ENCODE results near the gene ARHGDIA. TPM values are rescaled to one million over a fixed set of nuclear protein-coding genes. Genes with fewer than 3 reads are reported as not detected.

Gene ARHGDIA
- total and polyA plus RNA-seq, 4 donors = 163 to 422 (median 307) TPM

- ATAC-seq (ENCODE audit: low FRiP score) = no peak
- DNase-seq = peak in 1 of 2 donors; percentile 78
- no peaks in the 10 kb centered on the region for H3K27me3 ChIP-seq (ENCODE audit: control insufficient read depth in 1 of 2, insufficient read depth in 2 of 2, low read length in 1 of 2)
- no peak overlapping the region for H3K27ac ChIP-seq (ENCODE audit: low read depth in 1 of 2, low read length in 2 of 2)
- no peaks in the 10 kb centered on the region for H3K4me1 ChIP-seq (ENCODE audit: control insufficient read depth in 1 of 2, insufficient read depth in 2 of 2, low read length in 2 of 2)
- H3K36me3 ChIP-seq (ENCODE audit: control insufficient read depth in 1 of 2, insufficient read depth in 2 of 2, low read length in 1 of 2) = peaks cover 0 to 2% of the 10 kb centered on the region in 2 donors
- no peak overlapping the region for H3K4me3 ChIP-seq (ENCODE audit: low read length in 2 of 2)
- 52 to 56% methylated on average over 47 of the region's 47 CpGs for WGBS, 2 donors
- no peaks in the 10 kb centered on the region for H3K9me3 ChIP-seq (ENCODE audit: control insufficient read depth, low read length)
- intact Hi-C loops (cut with DNase I) = no loop called here
These were observed 31.7 kb upstream of the ARHGDIA start for GRCh38 chr17:81902653-81903414.

GRCh38 chr17:81902023-81902652 lies 31.0 kb upstream of the ARHGDIA start, which contains the start of gene NPB:
TSS of gene NPB (plus strand) at chr17:81902238. CDS start at chr17:81902278, 40 bp downstream.
- 1 to 2% methylated on average over 37 to 79 of the region's 79 CpGs for WGBS, 2 donors
- H3K27me3 ChIP-seq (ENCODE audit: control insufficient read depth in 1 of 2, insufficient read depth in 2 of 2, low read length in 1 of 2) = no peaks in the 10 kb centered on the region
- ATAC-seq (ENCODE audit: low FRiP score) (peak; percentile 30), DNase-seq (peak in 1 of 2 donors; percentile 79)
- peaks cover 0 to 2% of the 10 kb centered on the region in 2 donors for H3K36me3 ChIP-seq (ENCODE audit: control insufficient read depth in 1 of 2, insufficient read depth in 2 of 2, low read length in 1 of 2)
- no peaks in the 10 kb centered on the region for H3K4me1 ChIP-seq (ENCODE audit: control insufficient read depth in 1 of 2, insufficient read depth in 2 of 2, low read length in 2 of 2)
- peak within 1 kb of the TSS in 1 of 2 donors; percentile 3 for H3K4me3 ChIP-seq (ENCODE audit: low read length in 2 of 2)
- H3K9me3 ChIP-seq (ENCODE audit: control insufficient read depth, low read length) = no peaks in the 10 kb centered on the region
- intact Hi-C loops (cut with DNase I) = no loop called here
- no peak within 1 kb of the TSS for H3K27ac ChIP-seq (ENCODE audit: low read depth in 1 of 2, low read length in 2 of 2)

DNA sequence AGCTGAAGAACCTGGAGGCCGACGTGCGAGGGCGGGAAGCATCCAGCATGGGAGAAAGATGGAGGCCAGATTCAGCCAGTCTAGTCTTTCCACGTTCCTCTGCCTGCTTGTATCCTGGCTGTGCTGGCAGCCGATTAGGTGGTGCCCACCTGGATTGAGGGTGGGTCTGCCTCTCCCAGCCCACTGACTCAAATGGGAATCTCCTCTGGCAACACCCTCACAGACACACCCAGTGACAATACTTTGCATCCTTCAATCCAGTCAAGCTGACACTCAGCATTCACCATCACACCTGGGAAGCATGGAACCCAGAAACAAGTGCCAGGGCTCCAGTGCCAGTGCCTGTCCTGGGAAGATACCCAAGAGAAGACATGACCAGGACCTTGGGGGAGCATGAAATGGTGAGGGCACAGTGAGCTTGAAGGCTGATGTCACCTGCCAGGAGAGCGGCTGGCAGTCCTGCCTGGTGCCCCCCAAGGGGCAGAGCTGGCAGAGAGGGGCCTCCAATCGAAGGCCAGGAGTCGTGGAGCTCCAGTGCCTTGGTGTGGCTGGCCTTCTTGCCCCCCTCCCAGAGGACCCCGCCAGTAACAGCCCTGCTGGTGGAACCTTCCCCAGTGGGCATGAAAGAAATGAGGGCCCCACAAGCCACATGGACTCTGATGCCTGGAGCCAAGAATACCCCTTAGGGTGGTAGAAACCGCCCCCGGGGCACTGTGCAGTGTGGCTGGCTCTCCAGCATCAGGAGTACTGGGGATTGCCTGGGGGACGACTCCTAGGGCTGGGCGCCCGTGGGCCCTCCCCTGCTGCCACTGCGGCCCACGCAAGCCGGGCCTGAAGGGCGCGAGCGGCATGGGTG lies 30.3 kb upstream of the ARHGDIA start:
- Histone ChIP-seq H3K9me3 (ENCODE audit: control insufficient read depth, low read length) (no peaks in the 10 kb centered on the region), H3K36me3 (ENCODE audit: control insufficient read depth in 1 of 2, insufficient read depth in 2 of 2, low read length in 1 of 2) (peaks cover 0 to 4% of the 10 kb centered on the region in 2 donors), H3K4me3 (ENCODE audit: low read length in 2 of 2) (no peak overlapping the region), H3K27me3 (ENCODE audit: control insufficient read depth in 1 of 2, insufficient read depth in 2 of 2, low read length in 1 of 2) (no peaks in the 10 kb centered on the region), H3K27ac (ENCODE audit: low read depth in 1 of 2, low read length in 2 of 2) (no peak overlapping the region), H3K4me1 (ENCODE audit: control insufficient read depth in 1 of 2, insufficient read depth in 2 of 2, low read length in 2 of 2) (no peaks in the 10 kb centered on the region)
- ATAC-seq (ENCODE audit: low FRiP score) (no peak), DNase-seq (no peak)
- intact Hi-C loops (cut with DNase I) = no loop called here
- WGBS, 2 donors = 47 to 50% methylated on average over 21 of the region's 21 CpGs

- Histone ChIP-seq H3K27me3 (ENCODE audit: control insufficient read depth in 1 of 2, insufficient read depth in 2 of 2, low read length in 1 of 2) (no peaks in the 10 kb centered on the region), H3K4me3 (ENCODE audit: low read length in 2 of 2) (no peak overlapping the region), H3K36me3 (ENCODE audit: control insufficient read depth in 1 of 2, insufficient read depth in 2 of 2, low read length in 1 of 2) (peaks cover 0 to 4% of the 10 kb centered on the region in 2 donors), H3K9me3 (ENCODE audit: control insufficient read depth, low read length) (no peaks in the 10 kb centered on the region), H3K27ac (ENCODE audit: low read depth in 1 of 2, low read length in 2 of 2) (no peak overlapping the region), H3K4me1 (ENCODE audit: control insufficient read depth in 1 of 2, insufficient read depth in 2 of 2, low read length in 2 of 2) (no peaks in the 10 kb centered on the region)
- ATAC-seq (ENCODE audit: low FRiP score) (no peak), DNase-seq (no peak)
- WGBS, 2 donors = 78 to 80% methylated on average over 18 of the region's 18 CpGs
- intact Hi-C loops (cut with DNase I) = no loop called here
These were observed 29.2 kb upstream of the ARHGDIA start for GRCh38 chr17:81900181-81900820.

DNA sequence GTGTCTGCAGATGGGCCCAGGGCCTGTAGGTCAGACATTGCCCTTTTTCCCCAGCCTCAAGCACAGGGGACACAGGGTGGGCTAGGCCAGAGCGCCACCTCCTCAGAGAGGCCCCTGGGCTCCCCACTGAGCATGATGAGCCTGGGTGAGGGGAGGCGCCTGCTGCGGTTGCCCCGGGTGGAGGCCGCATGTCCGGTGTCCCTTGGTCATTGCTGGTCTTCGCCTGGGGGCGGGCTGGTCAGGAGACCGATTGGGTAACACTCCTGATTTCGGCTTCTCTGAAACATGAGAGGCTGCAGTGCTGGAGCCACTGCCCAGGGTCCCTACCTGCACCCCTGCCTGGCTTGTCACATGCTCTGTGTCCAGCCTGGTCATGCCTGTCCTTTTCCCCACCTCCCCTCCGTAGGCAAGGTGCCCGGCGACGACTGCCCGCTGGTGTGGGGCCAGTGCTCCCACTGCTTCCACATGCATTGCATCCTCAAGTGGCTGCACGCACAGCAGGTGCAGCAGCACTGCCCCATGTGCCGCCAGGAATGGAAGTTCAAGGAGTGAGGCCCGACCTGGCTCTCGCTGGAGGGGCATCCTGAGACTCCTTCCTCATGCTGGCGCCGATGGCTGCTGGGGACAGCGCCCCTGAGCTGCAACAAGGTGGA lies 28.5 kb upstream of the ARHGDIA start:
- Histone ChIP-seq H3K4me3 (ENCODE audit: low read length in 2 of 2) (no peak overlapping the region), H3K36me3 (ENCODE audit: control insufficient read depth in 1 of 2, insufficient read depth in 2 of 2, low read length in 1 of 2) (peaks cover 0 to 4% of the 10 kb centered on the region in 2 donors), H3K9me3 (ENCODE audit: control insufficient read depth, low read length) (no peaks in the 10 kb centered on the region), H3K4me1 (ENCODE audit: control insufficient read depth in 1 of 2, insufficient read depth in 2 of 2, low read length in 2 of 2) (no peaks in the 10 kb centered on the region), H3K27ac (ENCODE audit: low read depth in 1 of 2, low read length in 2 of 2) (no peak overlapping the region), H3K27me3 (ENCODE audit: control insufficient read depth in 1 of 2, insufficient read depth in 2 of 2, low read length in 1 of 2) (no peaks in the 10 kb centered on the region)
- WGBS, 2 donors = 91 to 92% methylated on average over 22 of the region's 22 CpGs
- intact Hi-C loops (cut with DNase I) = no loop called here
- ATAC-seq (ENCODE audit: low FRiP score) = no peak
- DNase-seq = no peak

- intact Hi-C loops (cut with DNase I) = no loop called here
- H3K36me3 ChIP-seq (ENCODE audit: control insufficient read depth in 1 of 2, insufficient read depth in 2 of 2, low read length in 1 of 2) = peaks cover 0 to 4% of the 10 kb centered on the region in 2 donors
These were observed 27.7 kb upstream of the ARHGDIA start for GRCh38 chr17:81898885-81899284.

GRCh38 chr17:81898029-81898866 lies 27.1 kb upstream of the ARHGDIA start:
- Histone ChIP-seq H3K36me3 (ENCODE audit: control insufficient read depth in 1 of 2, insufficient read depth in 2 of 2, low read length in 1 of 2) (peaks cover 0 to 4% of the 10 kb centered on the region in 2 donors), H3K27ac (ENCODE audit: low read depth in 1 of 2, low read length in 2 of 2) (no peak overlapping the region), H3K4me3 (ENCODE audit: low read length in 2 of 2) (no peak overlapping the region), H3K4me1 (ENCODE audit: control insufficient read depth in 1 of 2, insufficient read depth in 2 of 2, low read length in 2 of 2) (no peaks in the 10 kb centered on the region), H3K9me3 (ENCODE audit: control insufficient read depth, low read length) (no peaks in the 10 kb centered on the region), H3K27me3 (ENCODE audit: control insufficient read depth in 1 of 2, insufficient read depth in 2 of 2, low read length in 1 of 2) (no peaks in the 10 kb centered on the region)
- intact Hi-C loops (cut with DNase I) = no loop called here
- 85 to 86% methylated on average over 19 of the region's 19 CpGs for WGBS, 2 donors
- no peak for ATAC-seq (ENCODE audit: low FRiP score)
- no peak for DNase-seq

More at GRCh38 chr17:81898885-81899284, 27.7 kb upstream of the ARHGDIA start:
- Histone ChIP-seq H3K4me3 (ENCODE audit: low read length in 2 of 2) (no peak overlapping the region), H3K9me3 (ENCODE audit: control insufficient read depth, low read length) (no peaks in the 10 kb centered on the region), H3K27me3 (ENCODE audit: control insufficient read depth in 1 of 2, insufficient read depth in 2 of 2, low read length in 1 of 2) (no peaks in the 10 kb centered on the region), H3K4me1 (ENCODE audit: control insufficient read depth in 1 of 2, insufficient read depth in 2 of 2, low read length in 2 of 2) (no peaks in the 10 kb centered on the region), H3K27ac (ENCODE audit: low read depth in 1 of 2, low read length in 2 of 2) (no peak overlapping the region)
- ATAC-seq (ENCODE audit: low FRiP score) = no peak
- 89 to 90% methylated on average over 9 of the region's 9 CpGs for WGBS, 2 donors
- DNase-seq = no peak

Data from aorta (tissue), 5 donors.